SK-N-MC (cell line): ENCODE measurements around the gene RARRES1.

ENCODE experiments used
- EZH2 ChIP-seq: fragments of 200-600 bp; sonication (generic); IDR thresholded peaks from one replicate; pipeline ENCODE4 v1.6.1; 2017; ENCODE audit warnings: antibody characterized with exemption
- POLR2AphosphoS5 ChIP-seq: IDR thresholded peaks from 2 replicates; pipeline ENCODE4 v1.6.1; 2012; ENCODE audit warnings: mild to moderate bottlenecking, low read depth, low read length, borderline replicate concordance

GRCh38 chr3:158749526-158749925, 17.3 kb upstream of the RARRES1 start:
- TF ChIP-seq POLR2AphosphoS5: no peak
- TF ChIP-seq EZH2: no peak
